ENCODE data around the gene HPS4.
"Not testable (repeated sequence)": the region's sequence is repeated elsewhere in the genome, so short reads cannot be mapped to it uniquely, and the experiment has no call there.

HPS4 gene

DNA sequence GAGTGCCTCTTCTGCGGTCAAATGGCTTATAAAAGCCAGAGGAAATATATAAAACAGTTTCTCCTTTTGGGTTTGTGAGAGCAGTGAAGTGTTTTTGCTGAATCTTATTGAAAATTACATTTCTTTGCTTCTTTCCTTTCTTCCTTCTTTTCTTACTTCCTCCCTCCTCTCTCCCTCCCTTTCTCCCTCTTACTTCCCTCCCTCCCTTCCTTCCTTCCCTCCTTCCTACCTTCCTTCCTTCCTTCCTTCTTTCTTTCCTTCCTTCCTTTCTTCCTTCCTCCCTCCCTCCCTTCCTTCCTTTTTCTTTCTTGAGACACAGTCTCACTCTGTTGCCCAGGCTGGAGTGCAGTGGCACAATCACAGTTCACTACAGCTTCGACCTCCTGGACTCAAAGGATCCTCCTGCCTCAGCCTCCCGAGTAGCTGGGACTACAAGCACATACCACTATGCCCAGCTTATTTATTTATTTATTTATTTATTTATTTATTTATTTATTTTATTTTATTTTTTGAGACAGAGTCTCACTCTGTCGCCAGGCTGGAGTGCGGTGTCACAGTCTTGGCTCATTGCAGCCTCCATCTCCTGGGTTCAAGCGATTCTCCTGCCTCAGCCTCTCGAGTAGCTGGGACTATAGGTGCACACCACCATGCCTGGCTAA lies 74.9 kb downstream of the HPS4 start:
- not testable (repeated sequence) for DNase-seq

DNA sequence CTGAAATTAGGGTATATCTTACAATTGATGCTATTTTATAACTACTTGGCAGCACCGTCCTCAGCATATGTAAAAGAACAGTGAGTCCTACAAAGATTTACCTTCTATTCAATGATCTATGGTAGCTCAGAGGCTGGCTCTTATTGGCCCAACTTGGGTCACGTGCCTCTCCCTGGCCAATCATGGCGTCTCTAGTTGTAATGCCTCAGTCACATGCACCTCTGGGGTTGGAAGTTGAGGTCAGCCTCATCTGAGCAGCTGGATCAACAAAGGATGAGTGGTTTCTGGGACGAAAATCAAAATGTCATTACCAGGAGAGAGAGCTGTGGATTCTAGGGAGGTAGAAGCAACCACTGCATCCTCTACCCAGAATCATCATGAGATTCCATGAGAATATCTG lies 77.5 kb downstream of the HPS4 start:
- no peak for DNase-seq

DNA sequence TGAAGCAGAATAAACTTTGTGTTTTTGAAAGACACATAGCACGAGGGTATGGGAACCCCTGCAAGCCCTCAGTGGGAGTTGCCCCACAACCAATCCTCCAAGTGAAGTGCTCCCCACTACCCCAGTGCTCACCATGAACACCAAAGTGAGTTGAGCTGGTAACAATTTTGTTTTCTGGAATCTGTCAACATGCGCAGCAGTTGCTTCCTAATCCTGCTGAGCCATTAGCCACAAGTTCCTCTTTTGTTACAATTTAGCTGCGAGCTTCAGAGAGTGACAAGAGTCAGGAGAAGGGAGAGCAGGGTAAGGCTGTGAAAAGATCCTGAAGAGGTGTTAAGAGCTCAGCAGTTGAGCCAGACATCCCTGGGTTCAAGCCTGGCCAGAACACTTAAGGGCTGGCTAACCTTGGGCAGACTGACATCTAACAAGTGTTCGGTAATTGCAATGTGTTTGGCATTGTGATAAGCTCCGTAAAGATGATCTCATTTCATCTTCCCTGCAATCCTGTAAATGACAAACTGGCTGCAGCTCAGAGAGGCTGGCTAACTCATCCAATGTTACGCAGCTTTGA lies 78.6 kb downstream of the HPS4 start:
- no peak for DNase-seq

DNA sequence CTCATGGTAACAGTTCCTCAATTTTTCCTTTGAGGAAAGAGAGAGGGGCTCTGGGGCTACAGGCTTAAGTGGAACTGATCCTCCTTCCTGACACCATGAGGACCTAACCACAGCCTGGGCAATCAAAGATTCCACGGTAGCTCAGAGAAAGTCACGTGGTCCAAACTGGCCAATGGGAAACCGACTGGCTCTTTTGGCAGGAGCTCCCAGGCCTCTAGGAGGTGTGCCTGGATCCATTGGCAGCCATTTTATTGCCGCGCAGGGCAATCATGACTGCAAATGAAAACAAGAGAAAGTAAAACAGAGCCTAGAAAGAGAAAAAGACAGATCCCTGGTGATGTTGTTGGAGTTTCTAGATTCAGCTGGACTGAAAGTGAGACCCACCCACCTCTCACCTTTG lies 81.9 kb downstream of the HPS4 start:
- no peak for DNase-seq

Measured in NCI-H2227 treated with DMSO at 0.1 percent for 48 hours (cell line).